NCI-H82 treated with DMSO at 0.1 percent for 48 hours (cell line): ENCODE data around the gene SEMA4C.

Experiments
- DNase-seq: peaks from one replicate; lab custom pipeline; 2025; ENCODE audit not compliant: unreplicated experiment; lab: John Stamatoyannopoulos, UW

Gene SEMA4C

GRCh38 chr2:96869822-96870625 is at the start of gene SEMA4C:
SEMA4C (minus strand) TSS chr2:96870080; CDS start chr2:96867886, 2,194 bp downstream.
- DNase-seq, result no peak

- DNase-seq, result no peak
These were observed 49.1 kb upstream of the SEMA4C start for GRCh38 chr2:96918754-96919550.

GRCh38 chr2:96918092-96918753 is 48.3 kb upstream of the SEMA4C start:
- DNase-seq, result no peak

- no peak for DNase-seq
These were observed 47.0 kb upstream of the SEMA4C start for GRCh38 chr2:96916646-96917543.

GRCh38 chr2:96916156-96916630 is 46.3 kb upstream of the SEMA4C start:
- DNase-seq, result no peak

- no peak for DNase-seq
These were observed 44.5 kb upstream of the SEMA4C start for GRCh38 chr2:96914332-96914731.

- DNase-seq, result no peak
These were observed 43.7 kb upstream of the SEMA4C start for GRCh38 chr2:96913398-96914202.

GRCh38 chr2:96913117-96913397 is 43.2 kb upstream of the SEMA4C start:
- no peak for DNase-seq

- no peak for DNase-seq
These were observed 42.7 kb upstream of the SEMA4C start for GRCh38 chr2:96912346-96913116.

GRCh38 chr2:96909611-96910021 is 39.7 kb upstream of the SEMA4C start:
- no peak for DNase-seq

- no peak for DNase-seq
These were observed 37.5 kb upstream of the SEMA4C start for GRCh38 chr2:96907115-96908041.

GRCh38 chr2:96906729-96907114 is 36.8 kb upstream of the SEMA4C start:
- DNase-seq, result no peak

- no peak for DNase-seq
These were observed 33.9 kb upstream of the SEMA4C start for GRCh38 chr2:96903815-96904214.

- no peak for DNase-seq
These were observed 33.4 kb upstream of the SEMA4C start for GRCh38 chr2:96903318-96903717.

GRCh38 chr2:96900237-96900636 is 30.4 kb upstream of the SEMA4C start:
- DNase-seq, result no peak

GRCh38 chr2:96899413-96899741 is 29.5 kb upstream of the SEMA4C start:
- DNase-seq, result no peak

- no peak for DNase-seq
These were observed 28.9 kb upstream of the SEMA4C start for GRCh38 chr2:96898641-96899412.

- no peak for DNase-seq
These were observed 28.2 kb upstream of the SEMA4C start for GRCh38 chr2:96898135-96898505.
